Neural progenitor cell (in vitro differentiated cells): ENCODE measurements around the gene FOXRED1.

Experiments
- CTCF ChIP-seq: fragments of 200-600 bp; sonication (generic); IDR thresholded peaks from 2 replicates; pipeline ENCODE4 v1.5.1; 2017; ENCODE audit warnings: antibody characterized with exemption, mild to moderate bottlenecking
- EZH2 ChIP-seq: fragments of 200-600 bp; sonication (generic); IDR thresholded peaks from 2 replicates; pipeline ENCODE4 v1.6.1; 2017; ENCODE audit warnings: antibody characterized with exemption, mild to moderate bottlenecking, moderate library complexity
- EZH2phosphoT487 ChIP-seq: fragments of 200-600 bp; sonication (generic); IDR thresholded peaks from 2 replicates; pipeline ENCODE4 v1.6.1; 2017; ENCODE audit warnings: antibody characterized with exemption

GRCh38 chr11:126281666-126282175 is 12.8 kb downstream of the FOXRED1 start:
- TF ChIP-seq CTCF = no peak
- TF ChIP-seq EZH2phosphoT487 = no peak
- TF ChIP-seq EZH2 = no peak
